ENCODE data around the gene FAM53A. TPM values are rescaled to one million over a fixed set of nuclear protein-coding genes. Genes with fewer than 3 reads are reported as not detected.

Gene FAM53A
- total and polyA plus RNA-seq, 8 donors = 0.73 to 2.8 (median 1.8) TPM; not detected in 4

DNA sequence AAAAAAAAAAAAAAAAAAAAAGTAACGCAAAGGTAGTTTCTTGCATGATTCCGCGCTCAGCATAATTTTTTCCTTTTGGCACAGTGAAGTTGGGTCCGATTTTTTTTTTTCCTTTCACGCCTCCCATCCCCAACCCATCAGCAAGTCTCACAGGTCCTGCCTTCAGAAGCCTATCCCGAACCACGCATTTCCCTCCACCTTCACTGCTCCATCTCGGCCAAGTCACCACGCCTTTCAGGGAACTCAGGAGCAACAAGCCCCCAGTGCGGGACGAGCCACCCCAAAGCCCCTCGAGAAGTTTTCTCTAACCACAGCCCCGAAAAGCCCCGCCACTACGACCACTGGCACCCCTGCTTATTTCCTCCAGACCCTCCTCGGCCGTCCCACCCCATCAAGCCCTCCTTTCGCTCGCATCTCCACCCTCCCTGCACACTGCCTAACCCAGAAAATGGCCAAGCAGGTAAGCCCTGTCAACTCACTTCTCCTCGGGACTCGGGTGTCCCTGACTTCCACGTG is 27.0 kb upstream of the FAM53A start:
- TF ChIP-seq, protein P1, sequence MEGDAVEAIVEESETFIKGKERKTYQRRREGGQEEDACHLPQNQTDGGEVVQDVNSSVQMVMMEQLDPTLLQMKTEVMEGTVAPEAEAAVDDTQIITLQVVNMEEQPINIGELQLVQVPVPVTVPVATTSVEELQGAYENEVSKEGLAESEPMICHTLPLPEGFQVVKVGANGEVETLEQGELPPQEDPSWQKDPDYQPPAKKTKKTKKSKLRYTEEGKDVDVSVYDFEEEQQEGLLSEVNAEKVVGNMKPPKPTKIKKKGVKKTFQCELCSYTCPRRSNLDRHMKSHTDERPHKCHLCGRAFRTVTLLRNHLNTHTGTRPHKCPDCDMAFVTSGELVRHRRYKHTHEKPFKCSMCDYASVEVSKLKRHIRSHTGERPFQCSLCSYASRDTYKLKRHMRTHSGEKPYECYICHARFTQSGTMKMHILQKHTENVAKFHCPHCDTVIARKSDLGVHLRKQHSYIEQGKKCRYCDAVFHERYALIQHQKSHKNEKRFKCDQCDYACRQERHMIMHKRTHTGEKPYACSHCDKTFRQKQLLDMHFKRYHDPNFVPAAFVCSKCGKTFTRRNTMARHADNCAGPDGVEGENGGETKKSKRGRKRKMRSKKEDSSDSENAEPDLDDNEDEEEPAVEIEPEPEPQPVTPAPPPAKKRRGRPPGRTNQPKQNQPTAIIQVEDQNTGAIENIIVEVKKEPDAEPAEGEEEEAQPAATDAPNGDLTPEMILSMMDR (IDR thresholded peaks at IDR 0.05) = no peak
- TF ChIP-seq EP300 (IDR thresholded peaks at IDR 0.05) (no peak), POLR2A (IDR thresholded peaks at IDR 0.05) (no peak), POLR2AphosphoS5 (IDR thresholded peaks at IDR 0.05) (no peak)
- Histone ChIP-seq H3K36me3 (peaks cover 0 to 17% (median 10%) of the 10 kb centered on the region in 4 donors), H3K9me3 (no peaks in the 10 kb centered on the region), H3K4me3 (peak overlapping the region; percentile 78 to 93 (median 88)), H3K27ac (peak overlapping the region; percentile 96 to 100 (median 98)), H3K27me3 (no peaks in the 10 kb centered on the region), H3K4me1 (peaks cover 57 to 74% (median 64%) of the 10 kb centered on the region in 4 donors)
- intact Hi-C loops (cut with DNase I; ENCODE audit: low total_unique reads) = no loop called here
- 7 to 13% (median 9%) methylated on average over 22 of the region's 22 CpGs for WGBS, 5 donors
- DNase-seq = no peak

DNA sequence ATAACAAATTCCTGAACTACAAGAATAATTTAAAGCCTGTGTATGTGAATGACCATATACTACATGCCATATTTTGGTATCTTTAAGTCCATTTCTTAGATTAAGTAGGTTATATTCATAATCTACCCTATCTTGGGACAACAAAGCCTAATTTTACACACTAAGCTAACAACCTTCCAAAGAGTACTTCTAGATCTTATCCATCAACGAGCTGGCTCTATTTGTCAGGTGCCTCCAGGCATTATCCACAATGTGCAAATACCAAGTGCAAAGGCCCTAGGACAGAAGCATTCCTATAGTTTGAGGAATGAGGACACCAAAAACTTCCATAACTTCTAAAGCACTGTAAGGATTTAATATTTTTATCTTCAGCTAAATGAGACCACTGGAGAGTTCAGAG is 24.5 kb upstream of the FAM53A start:
- TF ChIP-seq POLR2AphosphoS5 (IDR thresholded peaks at IDR 0.05) (no peak), EP300 (IDR thresholded peaks at IDR 0.05) (no peak), POLR2A (IDR thresholded peaks at IDR 0.05) (no peak)
- TF ChIP-seq, protein P1 (IDR thresholded peaks at IDR 0.05) = no peak
- intact Hi-C loops (cut with DNase I; ENCODE audit: low total_unique reads) = no loop called here
- Histone ChIP-seq H3K27ac (peak overlapping the region in 1 of 5 donors; percentile 21), H3K4me1 (peaks cover 37 to 69% (median 54%) of the 10 kb centered on the region in 4 donors), H3K27me3 (no peaks in the 10 kb centered on the region), H3K4me3 (no peak overlapping the region), H3K36me3 (peaks cover 0 to 30% (median 22%) of the 10 kb centered on the region in 4 donors), H3K9me3 (no peaks in the 10 kb centered on the region)
- no peak for DNase-seq
- 17 to 34% (median 22%) methylated on average over 1 of the region's 1 CpG for WGBS, 5 donors

DNA sequence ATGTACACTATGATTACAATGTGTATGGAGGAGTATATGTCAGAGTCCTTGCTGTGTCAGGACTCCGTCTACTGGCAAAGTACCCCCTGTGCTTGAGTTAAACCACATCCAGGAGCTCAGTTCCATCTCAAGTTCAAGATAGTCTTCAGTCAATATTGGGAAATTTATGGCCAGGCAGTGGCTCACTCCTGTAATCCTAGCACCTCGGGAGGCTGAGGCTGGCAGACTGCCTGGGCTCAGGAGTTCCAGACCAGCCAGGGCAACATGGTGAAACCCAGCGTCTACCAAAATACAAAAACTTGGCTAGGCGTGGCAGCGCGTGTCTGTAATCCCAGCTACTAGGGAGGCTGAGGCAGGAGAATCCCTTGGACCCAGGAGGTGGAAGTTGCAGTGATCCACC is 22.2 kb upstream of the FAM53A start:
- DNase-seq = no peak
- Histone ChIP-seq H3K4me1 (peaks cover 31 to 80% (median 52%) of the 10 kb centered on the region in 4 donors), H3K27ac (no peak overlapping the region), H3K36me3 (peaks cover 13 to 52% (median 44%) of the 10 kb centered on the region in 4 donors), H3K9me3 (no peaks in the 10 kb centered on the region), H3K4me3 (no peak overlapping the region), H3K27me3 (no peaks in the 10 kb centered on the region)
- TF ChIP-seq POLR2AphosphoS5 (IDR thresholded peaks at IDR 0.05) = no peak
- TF ChIP-seq EP300 (IDR thresholded peaks at IDR 0.05) = no peak
- TF ChIP-seq, protein P1 (IDR thresholded peaks at IDR 0.05) = no peak
- TF ChIP-seq POLR2A (IDR thresholded peaks at IDR 0.05) = no peak
- intact Hi-C loops (cut with DNase I; ENCODE audit: low total_unique reads) = no loop called here
- WGBS, 5 donors = 69 to 82% (median 77%) methylated on average over 6 of the region's 6 CpGs

DNA sequence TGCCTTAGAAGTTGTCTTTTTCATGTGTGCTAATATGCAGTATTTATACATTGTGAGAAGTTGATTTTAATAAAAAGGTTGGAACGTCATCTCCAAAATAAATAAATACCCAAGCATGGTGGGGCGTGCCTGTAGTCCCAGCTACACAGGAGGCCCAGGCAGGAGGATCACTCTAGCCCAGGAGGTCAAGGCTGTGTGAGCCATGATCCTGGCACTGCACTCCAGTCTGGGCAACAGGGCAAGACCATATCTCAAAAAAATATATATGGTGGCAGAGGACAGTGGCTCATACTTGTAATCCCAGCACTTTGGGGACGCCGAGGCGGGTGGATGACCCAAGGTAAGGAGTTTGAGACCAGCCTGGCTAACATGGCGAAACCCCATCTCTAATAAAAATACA is 21.6 kb upstream of the FAM53A start:
- H3K27me3 ChIP-seq = no peaks in the 10 kb centered on the region
- no peak overlapping the region for H3K4me3 ChIP-seq
- WGBS, 5 donors = 92 to 95% (median 95%) methylated on average over 6 of the region's 6 CpGs
- intact Hi-C loops (cut with DNase I; ENCODE audit: low total_unique reads) = no loop called here
- TF ChIP-seq EP300 (IDR thresholded peaks at IDR 0.05) (no peak), POLR2A (IDR thresholded peaks at IDR 0.05) (no peak), POLR2AphosphoS5 (IDR thresholded peaks at IDR 0.05) (no peak)
- TF ChIP-seq, protein P1 (IDR thresholded peaks at IDR 0.05) = no peak
- peaks cover 15 to 57% (median 49%) of the 10 kb centered on the region in 4 donors for H3K36me3 ChIP-seq
- no peak for DNase-seq
- H3K27ac ChIP-seq = no peak overlapping the region
- H3K9me3 ChIP-seq = no peaks in the 10 kb centered on the region
- H3K4me1 ChIP-seq = peaks cover 25 to 74% (median 46%) of the 10 kb centered on the region in 4 donors
